Thyroid gland (tissue), 4 donors: ENCODE measurements around the gene CSTF3.

Source experiments
- POLR2A ChIP-seq, 2 donors: fragments of 450-650 bp; IDR thresholded peaks; one replicate each; pipeline ENCODE4 v1.6.1; 2017; ENCODE audit warnings: antibody characterized with exemption in 2 of 2, mild to moderate bottlenecking in 2 of 2, moderate library complexity in 1 of 2
- TF ChIP-seq, protein P1 (sequence below), 6 experiments: fragments of 200-600 bp in 3 of 6; fragments of 450-650 bp in 3 of 6; sonication (generic) in 3 of 6; IDR thresholded peaks; one replicate each; pipeline ENCODE4 v1.5.1; 2016 to 2019; ENCODE audit warnings: antibody characterized with exemption in 6 of 6, mild to moderate bottlenecking in 2 of 6, inconsistent platforms in 1 of 6, moderate library complexity in 1 of 6

DNA sequence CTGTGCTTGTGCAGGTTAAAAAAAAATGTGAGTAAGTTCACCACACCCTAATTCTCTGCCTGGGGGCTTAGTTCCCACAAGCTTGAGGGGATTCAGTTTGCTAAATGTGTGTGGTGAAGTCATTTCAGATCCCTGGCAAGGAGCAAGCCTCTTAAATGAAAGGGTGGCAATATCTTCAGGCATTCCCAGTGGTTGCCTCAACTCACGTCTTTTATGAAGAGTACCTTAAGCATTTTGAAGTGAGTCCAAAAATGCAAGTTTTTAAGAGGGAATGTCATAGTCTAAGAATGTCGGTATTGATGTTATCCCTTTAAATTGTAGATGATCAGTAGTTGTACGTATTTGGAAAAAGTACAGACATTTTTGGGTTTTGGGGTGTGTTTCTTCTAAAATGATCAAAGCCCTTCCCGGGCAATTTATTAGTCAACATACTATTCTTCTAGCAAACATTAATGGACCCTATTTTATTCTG is 117.0 kb downstream of the CSTF3 start:
- TF ChIP-seq, protein P1, sequence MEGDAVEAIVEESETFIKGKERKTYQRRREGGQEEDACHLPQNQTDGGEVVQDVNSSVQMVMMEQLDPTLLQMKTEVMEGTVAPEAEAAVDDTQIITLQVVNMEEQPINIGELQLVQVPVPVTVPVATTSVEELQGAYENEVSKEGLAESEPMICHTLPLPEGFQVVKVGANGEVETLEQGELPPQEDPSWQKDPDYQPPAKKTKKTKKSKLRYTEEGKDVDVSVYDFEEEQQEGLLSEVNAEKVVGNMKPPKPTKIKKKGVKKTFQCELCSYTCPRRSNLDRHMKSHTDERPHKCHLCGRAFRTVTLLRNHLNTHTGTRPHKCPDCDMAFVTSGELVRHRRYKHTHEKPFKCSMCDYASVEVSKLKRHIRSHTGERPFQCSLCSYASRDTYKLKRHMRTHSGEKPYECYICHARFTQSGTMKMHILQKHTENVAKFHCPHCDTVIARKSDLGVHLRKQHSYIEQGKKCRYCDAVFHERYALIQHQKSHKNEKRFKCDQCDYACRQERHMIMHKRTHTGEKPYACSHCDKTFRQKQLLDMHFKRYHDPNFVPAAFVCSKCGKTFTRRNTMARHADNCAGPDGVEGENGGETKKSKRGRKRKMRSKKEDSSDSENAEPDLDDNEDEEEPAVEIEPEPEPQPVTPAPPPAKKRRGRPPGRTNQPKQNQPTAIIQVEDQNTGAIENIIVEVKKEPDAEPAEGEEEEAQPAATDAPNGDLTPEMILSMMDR (IDR thresholded peaks at IDR 0.05): no peak
- TF ChIP-seq POLR2A (IDR thresholded peaks at IDR 0.05): no peak
